ENCODE measurements around the gene RASL11A. TPM values are rescaled to one million over a fixed set of nuclear protein-coding genes. Genes with fewer than 3 reads are reported as not detected.
A peak's percentile ranks its signal among the peaks of the same experiment; 100 is the strongest.

RASL11A gene
- total and polyA plus RNA-seq, 8 donors: 1.4 to 6.6 (median 3.1) TPM

- no peaks in the 10 kb centered on the region for H3K4me1 ChIP-seq
- no peak overlapping the region for H3K4me3 ChIP-seq
- intact Hi-C loops (cut with DNase I): no loop called here
- 58 to 83% methylated on average over 1 of the region's 1 CpG for WGBS, 2 donors
- TF ChIP-seq, protein P1, sequence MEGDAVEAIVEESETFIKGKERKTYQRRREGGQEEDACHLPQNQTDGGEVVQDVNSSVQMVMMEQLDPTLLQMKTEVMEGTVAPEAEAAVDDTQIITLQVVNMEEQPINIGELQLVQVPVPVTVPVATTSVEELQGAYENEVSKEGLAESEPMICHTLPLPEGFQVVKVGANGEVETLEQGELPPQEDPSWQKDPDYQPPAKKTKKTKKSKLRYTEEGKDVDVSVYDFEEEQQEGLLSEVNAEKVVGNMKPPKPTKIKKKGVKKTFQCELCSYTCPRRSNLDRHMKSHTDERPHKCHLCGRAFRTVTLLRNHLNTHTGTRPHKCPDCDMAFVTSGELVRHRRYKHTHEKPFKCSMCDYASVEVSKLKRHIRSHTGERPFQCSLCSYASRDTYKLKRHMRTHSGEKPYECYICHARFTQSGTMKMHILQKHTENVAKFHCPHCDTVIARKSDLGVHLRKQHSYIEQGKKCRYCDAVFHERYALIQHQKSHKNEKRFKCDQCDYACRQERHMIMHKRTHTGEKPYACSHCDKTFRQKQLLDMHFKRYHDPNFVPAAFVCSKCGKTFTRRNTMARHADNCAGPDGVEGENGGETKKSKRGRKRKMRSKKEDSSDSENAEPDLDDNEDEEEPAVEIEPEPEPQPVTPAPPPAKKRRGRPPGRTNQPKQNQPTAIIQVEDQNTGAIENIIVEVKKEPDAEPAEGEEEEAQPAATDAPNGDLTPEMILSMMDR (IDR thresholded peaks at IDR 0.05): no peak
- H3K27me3 ChIP-seq: no peaks in the 10 kb centered on the region
- ATAC-seq (no peak), FAIRE-seq (no peak), DNase-seq (no peak)
- no peak overlapping the region for H3K27ac ChIP-seq
- no peaks in the 10 kb centered on the region for H3K9me3 ChIP-seq
- no peaks in the 10 kb centered on the region for H3K36me3 ChIP-seq
Observed at GRCh38 chr13:27264648-27265047, 6.0 kb upstream of the RASL11A start.

GRCh38 chr13:27266917-27267316 is 3.7 kb upstream of the RASL11A start:
- no peak overlapping the region for H3K27ac ChIP-seq
- no peaks in the 10 kb centered on the region for H3K9me3 ChIP-seq
- DNase-seq (no peak), ATAC-seq (no peak), FAIRE-seq (no peak)
- no peaks in the 10 kb centered on the region for H3K27me3 ChIP-seq
- intact Hi-C loops (cut with DNase I): no loop called here
- H3K4me3 ChIP-seq: no peak overlapping the region
- no peaks in the 10 kb centered on the region for H3K36me3 ChIP-seq
- TF ChIP-seq, protein P1 (IDR thresholded peaks at IDR 0.05): no peak
- WGBS, 2 donors: 52 to 57% methylated on average over 2 of the region's 2 CpGs
- peaks cover 0 to 7% (median 5%) of the 10 kb centered on the region in 3 donors for H3K4me1 ChIP-seq

- Histone ChIP-seq H3K36me3 (no peaks in the 10 kb centered on the region), H3K4me1 (peaks cover 2 to 12% (median 11%) of the 10 kb centered on the region in 3 donors), H3K27ac (no peak overlapping the region), H3K4me3 (no peak overlapping the region), H3K27me3 (no peaks in the 10 kb centered on the region), H3K9me3 (no peaks in the 10 kb centered on the region)
- WGBS, 2 donors: 71 to 81% methylated on average over 2 of the region's 2 CpGs
- FAIRE-seq: no peak
- no peak for DNase-seq
- intact Hi-C loops (cut with DNase I): no loop called here
- TF ChIP-seq, protein P1 (IDR thresholded peaks at IDR 0.05): no peak
- no peak for ATAC-seq
Observed at GRCh38 chr13:27267596-27267995, 3.0 kb upstream of the RASL11A start.

- peaks cover 4 to 14% (median 13%) of the 10 kb centered on the region in 3 donors for H3K4me1 ChIP-seq
- no peak for ATAC-seq
- no peak for FAIRE-seq
- intact Hi-C loops (cut with DNase I): no loop called here
- no peaks in the 10 kb centered on the region for H3K9me3 ChIP-seq
- H3K27me3 ChIP-seq: no peaks in the 10 kb centered on the region
- H3K36me3 ChIP-seq: no peaks in the 10 kb centered on the region
- 52 to 59% methylated on average over 2 of the region's 2 CpGs for WGBS, 2 donors
- TF ChIP-seq, protein P1 (IDR thresholded peaks at IDR 0.05): no peak
- H3K4me3 ChIP-seq: no peak overlapping the region
- DNase-seq: no peak
- no peak overlapping the region for H3K27ac ChIP-seq
Observed at GRCh38 chr13:27269114-27269665, 1.4 kb upstream of the RASL11A start.

- H3K9me3 ChIP-seq: no peaks in the 10 kb centered on the region
- H3K4me3 ChIP-seq: peak overlapping the region; percentile 73 to 83 (median 74)
- intact Hi-C loops (cut with DNase I): no loop called here
- H3K27ac ChIP-seq: peak overlapping the region in 3 of 4 donors; percentile 33 to 71 (median 54)
- WGBS, 2 donors: 26 to 36% methylated on average over 15 of the region's 15 CpGs
- DNase-seq: no peak
- H3K36me3 ChIP-seq: no peaks in the 10 kb centered on the region
- H3K27me3 ChIP-seq: no peaks in the 10 kb centered on the region
- peaks cover 4 to 14% (median 13%) of the 10 kb centered on the region in 3 donors for H3K4me1 ChIP-seq
- TF ChIP-seq, protein P1 (IDR thresholded peaks at IDR 0.05): no peak
- ATAC-seq: no peak
- FAIRE-seq: no peak
Observed at GRCh38 chr13:27271570-27272096, 1.0 kb downstream of the RASL11A start.
